GM10248 (cell line): ENCODE measurements around the gene MLNR.

Source experiments
- CTCF ChIA-PET: fragments of 300-600 bp; sonication (Branson Sonifier 250); formaldehyde crosslinking; extraction: SDS; loops from one replicate; lab custom pipeline; 2021; ENCODE audit warnings: antibody characterized with exemption; lab: Yijun Ruan, JAX
- POLR2A ChIA-PET: fragments of 350-650 bp; sonication (Branson Sonifier 250); formaldehyde crosslinking; extraction: SDS; loops from one replicate; lab custom pipeline; 2020; ENCODE audit warnings: antibody characterized with exemption; lab: Yijun Ruan, JAX
- DNase-seq: peaks from one replicate; pipeline ENCODE4 v3.0.0; 2012; ENCODE audit errors: extremely low spot score
- CTCF ChIP-seq: IDR thresholded peaks from 2 replicates; pipeline ENCODE4 v1.5.1; 2012; ENCODE audit warnings: mild to moderate bottlenecking, low read depth; ENCODE audit errors: extremely low read depth, missing control alignments, control extremely low read depth

The MLNR gene

GRCh38 chr13:49206641-49207040 is 13.5 kb upstream of the MLNR start:
- no peak for TF ChIP-seq CTCF
- POLR2A ChIA-PET = no interaction called here
- CTCF ChIA-PET = no interaction called here
- no peak for DNase-seq

- DNase-seq = no peak
- no peak for TF ChIP-seq CTCF
- ChIA-PET CTCF (no interaction called here), POLR2A (no interaction called here)
These were observed 11.5 kb upstream of the MLNR start for GRCh38 chr13:49208619-49209018.

- POLR2A ChIA-PET = no interaction called here
- CTCF ChIA-PET = interaction anchor here (0.9 to 1.9 kb wide), 3 partner anchors 23 to 30 kb away, joined by 3 to 6 read pairs (median 3); no protein-coding TSS in a partner anchor
- no peak for TF ChIP-seq CTCF
- DNase-seq = no peak
These were observed 10.0 kb upstream of the MLNR start for GRCh38 chr13:49210114-49210513.

- ChIA-PET CTCF (interaction anchor here (0.9 to 1.9 kb wide), 3 partner anchors 23 to 29 kb away, joined by 3 to 6 read pairs (median 3); no protein-coding TSS in a partner anchor), POLR2A (interaction anchor here (0.6 kb wide), 1 partner anchor 363 kb away, joined by 3 read pairs; no protein-coding TSS in a partner anchor)
- DNase-seq = no peak
- no peak for TF ChIP-seq CTCF
These were observed 9.5 kb upstream of the MLNR start for GRCh38 chr13:49210669-49211068.

- no peak for DNase-seq
- ChIA-PET POLR2A (no interaction called here), CTCF (interaction anchor here (1.0 to 1.6 kb wide), 3 partner anchors 9 to 22 kb away, joined by 4 to 5 read pairs (median 4); no protein-coding TSS in a partner anchor)
- no peak for TF ChIP-seq CTCF
These were observed 6.6 kb upstream of the MLNR start for GRCh38 chr13:49213539-49213938.

- ChIA-PET CTCF (interaction anchor here (0.9 to 1.6 kb wide), 6 partner anchors 10 to 33 kb away, joined by 3 to 5 read pairs (median 4); partner anchors contain the start of gene CDADC1), POLR2A (no interaction called here)
- no peak for TF ChIP-seq CTCF
- no peak for DNase-seq
These were observed 5.9 kb upstream of the MLNR start for GRCh38 chr13:49213997-49214916.
